Measurements from ENCODE around the gene PSMA6.
"Not testable (repeated sequence)": the region's sequence is repeated elsewhere in the genome, so short reads cannot be mapped to it uniquely, and the experiment has no call there.

Gene PSMA6

GRCh38 chr14:35326375-35326774 is 34.2 kb downstream of the PSMA6 start:
- DNase-seq (ENCODE audit: low spot score), result no peak

GRCh38 chr14:35331605-35332516 is 39.7 kb downstream of the PSMA6 start:
- peak; percentile 52 for DNase-seq (ENCODE audit: low spot score)

- DNase-seq (ENCODE audit: low spot score), result no peak
Measured at GRCh38 chr14:35332517-35333263, 40.5 kb downstream of the PSMA6 start.

- no peak for DNase-seq (ENCODE audit: low spot score)
Measured at GRCh38 chr14:35333264-35333730, 41.1 kb downstream of the PSMA6 start.

- DNase-seq (ENCODE audit: low spot score), result no peak
Measured at GRCh38 chr14:35333797-35334743, 41.9 kb downstream of the PSMA6 start.

- no peak for DNase-seq (ENCODE audit: low spot score)
Measured at GRCh38 chr14:35335388-35336092, 43.4 kb downstream of the PSMA6 start.

GRCh38 chr14:35336171-35336493 is 44.0 kb downstream of the PSMA6 start:
- DNase-seq (ENCODE audit: low spot score), result not testable (repeated sequence)

- no peak for DNase-seq (ENCODE audit: low spot score)
Measured at GRCh38 chr14:35336494-35337268, 44.5 kb downstream of the PSMA6 start.

- no peak for DNase-seq (ENCODE audit: low spot score)
Measured at GRCh38 chr14:35337269-35338255, 45.4 kb downstream of the PSMA6 start.

- DNase-seq (ENCODE audit: low spot score), result no peak
Measured at GRCh38 chr14:35338731-35339405, 46.7 kb downstream of the PSMA6 start.

GRCh38 chr14:35339761-35340406 is 47.7 kb downstream of the PSMA6 start:
- DNase-seq (ENCODE audit: low spot score), result no peak

GRCh38 chr14:35340616-35341453 is 48.7 kb downstream of the PSMA6 start:
- no peak for DNase-seq (ENCODE audit: low spot score)

GRCh38 chr14:35341454-35341750 is 49.2 kb downstream of the PSMA6 start:
- no peak for DNase-seq (ENCODE audit: low spot score)

GRCh38 chr14:35341751-35342488 is 49.7 kb downstream of the PSMA6 start:
- DNase-seq (ENCODE audit: low spot score), result no peak

- DNase-seq (ENCODE audit: low spot score), result no peak
Measured at GRCh38 chr14:35342489-35343010, 50.4 kb downstream of the PSMA6 start.

- DNase-seq (ENCODE audit: low spot score), result no peak
Measured at GRCh38 chr14:35343702-35344101, 51.5 kb downstream of the PSMA6 start.

Data from RKO (cell line).